Measurements from ENCODE around the gene VPS37C. TPM values are rescaled to one million over a fixed set of nuclear protein-coding genes. Genes with fewer than 3 reads are reported as not detected.

Gene VPS37C
- total RNA-seq, 4 donors from 2014 or later = 8.6 to 23.3 (median 20.5) TPM

- DNase-seq = no peak
- no peak for TF ChIP-seq CTCF (IDR thresholded peaks at IDR 0.05)
- peak; percentile 23 to 60 (median 25) for TF ChIP-seq POLR2AphosphoS5 (IDR thresholded peaks at IDR 0.05)
- Histone ChIP-seq H3K4me3 (peak overlapping the region; percentile 55 to 94 (median 84)), H3K27me3 (no peaks in the 10 kb centered on the region), H3K36me3 (no peaks in the 10 kb centered on the region), H3K9me3 (no peaks in the 10 kb centered on the region), H3K27ac (peak overlapping the region; percentile 89 to 98 (median 97)), H3K4me1 (peaks cover 5 to 64% (median 48%) of the 10 kb centered on the region in 4 donors)
- 15% methylated on average over 15 of the region's 25 CpGs; no CpG with 5 or more reads in 1 of the 2 donors for WGBS, 2 donors (ENCODE audit: low coverage in 1 of 2)
- in situ Hi-C loops (cut with MboI; ENCODE audit: low pct_ligation_motif_present in 1 of 4, low pct_unique_long_range_greater_than_20kb in 1 of 4, low sequenced_read_pairs in 3 of 4) (no loop called here), intact Hi-C loops (cut with DNase I; ENCODE audit: low total_unique reads) (no loop called here)
These were observed 588 bp downstream of the VPS37C start for GRCh38 chr11:61160487-61161189.

GRCh38 chr11:61158691-61159381, 2.4 kb downstream of the VPS37C start:
- Histone ChIP-seq H3K27ac (peak overlapping the region; percentile 89 to 98 (median 97)), H3K9me3 (no peaks in the 10 kb centered on the region), H3K4me3 (peak overlapping the region in 1 of 4 donors; percentile 3), H3K4me1 (peaks cover 5 to 62% (median 51%) of the 10 kb centered on the region in 4 donors), H3K36me3 (no peaks in the 10 kb centered on the region), H3K27me3 (no peaks in the 10 kb centered on the region)
- peak; percentile 34 for DNase-seq
- in situ Hi-C loops (cut with MboI; ENCODE audit: low pct_ligation_motif_present in 1 of 4, low pct_unique_long_range_greater_than_20kb in 1 of 4, low sequenced_read_pairs in 3 of 4) = no loop called here
- WGBS, 2 donors (ENCODE audit: low coverage in 1 of 2) = 20 to 29% methylated on average over 1 to 3 of the region's 3 CpGs
- peak in 1 of 3 donors; percentile 10 for TF ChIP-seq POLR2AphosphoS5 (IDR thresholded peaks at IDR 0.05)
- no peak for TF ChIP-seq POLR2A (IDR thresholded peaks at IDR 0.05)
- intact Hi-C loops (cut with DNase I; ENCODE audit: low total_unique reads) = no loop called here

GRCh38 chr11:61157743-61158142, 3.5 kb downstream of the VPS37C start:
- Histone ChIP-seq H3K27me3 (no peaks in the 10 kb centered on the region), H3K4me1 (peaks cover 13 to 73% (median 61%) of the 10 kb centered on the region in 4 donors), H3K4me3 (no peak overlapping the region), H3K27ac (peak overlapping the region; percentile 89 to 98 (median 97)), H3K9me3 (no peaks in the 10 kb centered on the region), H3K36me3 (no peaks in the 10 kb centered on the region)
- 50 to 58% methylated on average over 2 to 3 of the region's 3 CpGs for WGBS, 2 donors (ENCODE audit: low coverage in 1 of 2)
- DNase-seq = no peak
- in situ Hi-C loops (cut with MboI; ENCODE audit: low pct_ligation_motif_present in 1 of 4, low pct_unique_long_range_greater_than_20kb in 1 of 4, low sequenced_read_pairs in 3 of 4) = no loop called here
- intact Hi-C loops (cut with DNase I; ENCODE audit: low total_unique reads) = no loop called here
- TF ChIP-seq EP300 (IDR thresholded peaks at IDR 0.05; ENCODE audit: low read depth) (no peak), CTCF (IDR thresholded peaks at IDR 0.05) (no peak), POLR2AphosphoS5 (IDR thresholded peaks at IDR 0.05) (no peak), POLR2A (IDR thresholded peaks at IDR 0.05) (no peak)

- Histone ChIP-seq H3K27me3 (no peaks in the 10 kb centered on the region), H3K4me1 (peaks cover 33 to 85% (median 72%) of the 10 kb centered on the region in 4 donors), H3K9me3 (no peaks in the 10 kb centered on the region), H3K27ac (peak overlapping the region in 1 of 4 donors; percentile 11), H3K36me3 (no peaks in the 10 kb centered on the region), H3K4me3 (no peak overlapping the region)
- in situ Hi-C loops (cut with MboI; ENCODE audit: low pct_ligation_motif_present in 1 of 4, low pct_unique_long_range_greater_than_20kb in 1 of 4, low sequenced_read_pairs in 3 of 4) (no loop called here), intact Hi-C loops (cut with DNase I; ENCODE audit: low total_unique reads) (no loop called here)
- DNase-seq = no peak
- 50 to 74% methylated on average over 4 to 5 of the region's 5 CpGs for WGBS, 2 donors (ENCODE audit: low coverage in 1 of 2)
- TF ChIP-seq POLR2AphosphoS5 (IDR thresholded peaks at IDR 0.05) (no peak), EP300 (IDR thresholded peaks at IDR 0.05; ENCODE audit: low read depth) (no peak), POLR2A (IDR thresholded peaks at IDR 0.05) (no peak), CTCF (IDR thresholded peaks at IDR 0.05) (no peak)
These were observed 5.5 kb downstream of the VPS37C start for GRCh38 chr11:61155741-61156140.

Data from transverse colon (tissue), 4 donors.